BE2C (cell line): ENCODE measurements around the gene TGFBR3.

Experiments used
- DNase-seq: peaks from one replicate; pipeline ENCODE4 v3.0.0-alpha.2; 2020
- H3K27me3 ChIP-seq: fragments of 250-450 bp; sonication (Bioruptor Pico); 2 replicates; pipeline ENCODE4 v1.5.1; 2020; ENCODE audit warnings: mild to moderate bottlenecking
- H3K36me3 ChIP-seq: fragments of 250-450 bp; sonication (Bioruptor Pico); 2 replicates; pipeline ENCODE4 v1.5.1; 2020; ENCODE audit warnings: mild to moderate bottlenecking
- H3K4me1 ChIP-seq: fragments of 250-450 bp; sonication (Bioruptor Pico); 2 replicates; pipeline ENCODE4 v1.5.1; 2020
- H3K4me3 ChIP-seq: 2 replicates; pipeline ENCODE4 v1.5.1; 2011; ENCODE audit warnings: low read depth, low read length
- H3K9me3 ChIP-seq: fragments of 250-450 bp; sonication (Bioruptor Pico); 2 replicates; pipeline ENCODE4 v1.5.1; 2020
- CTCF ChIP-seq: IDR thresholded peaks from 2 replicates; pipeline ENCODE4 v1.5.1; 2012; ENCODE audit warnings: mild to moderate bottlenecking, low read depth, low read length

The TGFBR3 gene

GRCh38 chr1:91755702-91756287 is 130.2 kb downstream of the TGFBR3 start:
- H3K9me3 ChIP-seq: no peaks in the 10 kb centered on the region
- H3K27me3 ChIP-seq: no peaks in the 10 kb centered on the region
- no peaks in the 10 kb centered on the region for H3K36me3 ChIP-seq
- no peak overlapping the region for H3K4me3 ChIP-seq
- TF ChIP-seq CTCF: no peak
- no peak for DNase-seq
- no peaks in the 10 kb centered on the region for H3K4me1 ChIP-seq

DNA sequence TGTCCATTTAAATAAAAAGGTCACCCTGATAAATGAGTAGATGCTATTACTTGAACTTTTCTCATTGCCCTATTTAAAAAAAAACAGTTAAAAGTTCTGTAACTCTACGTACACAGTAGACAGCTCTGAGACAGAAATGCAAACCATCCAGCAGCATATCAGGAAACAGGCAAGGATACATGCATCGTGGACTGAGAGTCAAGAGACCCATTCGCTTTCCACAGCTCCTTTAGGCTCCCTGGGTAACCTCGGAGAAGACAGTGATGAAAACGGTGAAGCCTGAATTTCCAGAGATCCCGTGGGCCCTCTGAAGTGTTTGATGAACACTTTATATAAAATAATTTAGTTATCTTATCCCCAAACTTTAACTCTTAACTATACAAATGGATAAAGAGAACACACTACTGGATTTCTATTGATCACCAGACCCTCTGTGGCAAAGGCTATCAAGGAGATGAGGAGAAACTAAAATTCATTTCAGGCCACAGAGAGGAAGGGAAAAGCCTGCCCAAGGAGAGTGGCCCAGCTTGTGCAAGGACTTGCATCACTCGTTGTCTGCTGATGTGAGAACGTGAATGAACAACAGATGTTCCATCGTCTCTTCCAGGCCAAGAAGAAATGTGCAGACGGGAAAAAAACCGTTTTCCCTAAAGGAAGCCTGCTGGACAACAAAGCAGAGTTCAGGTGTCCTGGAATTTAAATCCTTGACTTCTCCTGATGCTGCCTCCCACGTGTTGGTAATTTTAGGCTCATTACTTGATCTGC is 131.0 kb downstream of the TGFBR3 start:
- Histone ChIP-seq H3K4me1 (no peaks in the 10 kb centered on the region), H3K36me3 (no peaks in the 10 kb centered on the region), H3K4me3 (no peak overlapping the region), H3K27me3 (no peaks in the 10 kb centered on the region), H3K9me3 (no peaks in the 10 kb centered on the region)
- DNase-seq: no peak
- no peak for TF ChIP-seq CTCF

- H3K4me3 ChIP-seq: no peak overlapping the region
- no peaks in the 10 kb centered on the region for H3K4me1 ChIP-seq
- no peaks in the 10 kb centered on the region for H3K9me3 ChIP-seq
- DNase-seq: no peak
- H3K36me3 ChIP-seq: no peaks in the 10 kb centered on the region
- no peaks in the 10 kb centered on the region for H3K27me3 ChIP-seq
- TF ChIP-seq CTCF: no peak
These were observed 131.6 kb downstream of the TGFBR3 start for GRCh38 chr1:91754348-91754747.

GRCh38 chr1:91753878-91754277 is 132.1 kb downstream of the TGFBR3 start:
- Histone ChIP-seq H3K4me1 (no peaks in the 10 kb centered on the region), H3K4me3 (no peak overlapping the region), H3K36me3 (no peaks in the 10 kb centered on the region), H3K27me3 (no peaks in the 10 kb centered on the region), H3K9me3 (no peaks in the 10 kb centered on the region)
- DNase-seq: no peak
- no peak for TF ChIP-seq CTCF

DNA sequence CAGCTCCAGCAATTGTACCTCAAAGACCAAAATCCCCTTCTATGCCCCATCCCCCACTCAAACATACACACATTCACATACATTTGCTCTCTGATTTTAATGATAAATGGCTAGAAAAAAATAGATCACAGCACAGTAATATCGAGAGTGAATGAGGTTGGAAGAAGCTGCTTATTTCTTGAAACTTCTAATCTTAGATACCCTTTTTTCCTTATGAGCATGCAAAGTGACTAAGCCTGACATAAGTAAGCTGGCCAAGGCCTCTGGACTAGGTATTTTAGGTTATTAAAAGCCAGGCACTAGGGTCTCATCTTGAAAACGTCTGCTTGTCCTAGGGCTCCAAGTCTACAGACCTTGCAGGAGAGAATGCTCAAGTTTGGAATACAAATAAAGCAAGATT is 133.6 kb downstream of the TGFBR3 start:
- no peaks in the 10 kb centered on the region for H3K4me1 ChIP-seq
- no peak for DNase-seq
- no peaks in the 10 kb centered on the region for H3K27me3 ChIP-seq
- no peaks in the 10 kb centered on the region for H3K9me3 ChIP-seq
- H3K36me3 ChIP-seq: no peaks in the 10 kb centered on the region
- H3K4me3 ChIP-seq: no peak overlapping the region
- TF ChIP-seq CTCF: no peak

DNA sequence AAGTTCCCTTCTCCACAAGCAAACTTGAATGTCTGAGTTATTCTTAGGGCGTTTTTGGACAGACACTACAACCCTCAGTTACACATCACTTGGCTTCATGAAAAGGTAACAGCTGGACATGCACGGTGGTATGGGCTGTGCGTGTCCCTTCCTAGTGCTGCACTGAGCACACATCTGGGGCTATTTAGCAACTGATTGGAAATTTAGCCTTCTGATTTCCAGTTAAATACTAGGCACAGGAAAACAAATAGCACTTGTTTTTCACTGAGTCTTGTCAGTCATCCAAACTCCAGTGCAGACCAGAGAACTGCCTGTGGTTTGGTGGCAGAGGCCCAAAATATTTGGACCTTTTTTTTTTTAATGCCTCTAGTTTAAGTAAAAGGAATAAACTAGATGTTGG is 134.7 kb downstream of the TGFBR3 start:
- TF ChIP-seq CTCF: no peak
- no peak overlapping the region for H3K4me3 ChIP-seq
- no peaks in the 10 kb centered on the region for H3K4me1 ChIP-seq
- DNase-seq: no peak
- H3K9me3 ChIP-seq: no peaks in the 10 kb centered on the region
- H3K36me3 ChIP-seq: no peaks in the 10 kb centered on the region
- no peaks in the 10 kb centered on the region for H3K27me3 ChIP-seq
